Skeletal muscle tissue (tissue), 4 donors: ENCODE results near the gene CDH5. TPM values are rescaled to one million over a fixed set of nuclear protein-coding genes. Genes with fewer than 3 reads are reported as not detected.

Source experiments
- H3K27ac ChIP-seq: one replicate; pipeline ENCODE4 v1.7.0; 2013; ENCODE audit warnings: mild to moderate bottlenecking, low read depth, low read length, inconsistent platforms
- H3K27me3 ChIP-seq, 3 donors: one replicate each; pipeline ENCODE4 v1.7.0; 2013; ENCODE audit warnings: low read length in 3 of 3; ENCODE audit not compliant: control insufficient read depth in 3 of 3, insufficient read depth in 3 of 3
- H3K36me3 ChIP-seq, 3 donors: one replicate each; pipeline ENCODE4 v1.7.0; 2013; ENCODE audit warnings: low read length in 3 of 3; ENCODE audit not compliant: control insufficient read depth in 3 of 3, insufficient read depth in 3 of 3
- H3K4me1 ChIP-seq, 3 donors: one replicate each; pipeline ENCODE4 v1.7.0; 2013; ENCODE audit warnings: low read length in 3 of 3, mild to moderate bottlenecking in 3 of 3; ENCODE audit not compliant: control insufficient read depth in 3 of 3, insufficient read depth in 3 of 3
- H3K4me3 ChIP-seq, 3 donors: one replicate each; pipeline ENCODE4 v1.7.0; 2013; ENCODE audit warnings: low read length in 3 of 3
- H3K9ac ChIP-seq, 3 donors: one replicate each; pipeline ENCODE4 v1.7.0; 2013; ENCODE audit warnings: low read length in 3 of 3, mild to moderate bottlenecking in 3 of 3, moderate library complexity in 2 of 3, low read depth in 1 of 3
- H3K9me3 ChIP-seq, 3 donors: one replicate each; pipeline ENCODE4 v1.7.0; 2013; ENCODE audit warnings: low read length in 3 of 3; ENCODE audit not compliant: control insufficient read depth in 3 of 3
- total RNA-seq: library from RNA; depleted of rRNA; stranded (reverse); fragments of >200 nt; gene quantifications from one replicate; pipeline ENCODE4 v1.2.3, GENCODE V29; 2014
- donor health status: Osteomylitis.

The CDH5 gene
- total RNA-seq, 1 donor from 2014 or later: 42.8 TPM

GRCh38 chr16:66332634-66333610 is 33.6 kb upstream of the CDH5 start:
- Histone ChIP-seq H3K9ac (no peak overlapping the region), H3K4me1 (peaks cover 0 to 3% (median 0%) of the 10 kb centered on the region in 3 donors), H3K27me3 (peaks cover 0 to 26% (median 18%) of the 10 kb centered on the region in 3 donors), H3K36me3 (no peaks in the 10 kb centered on the region), H3K27ac (no peak overlapping the region), H3K4me3 (no peak overlapping the region), H3K9me3 (peaks cover 0 to 2% (median 0%) of the 10 kb centered on the region in 3 donors)

- Histone ChIP-seq H3K4me1 (peaks cover 0 to 3% (median 0%) of the 10 kb centered on the region in 3 donors), H3K9ac (no peak overlapping the region), H3K27ac (no peak overlapping the region), H3K27me3 (peaks cover 0 to 21% (median 15%) of the 10 kb centered on the region in 3 donors), H3K9me3 (peaks cover 0 to 2% (median 0%) of the 10 kb centered on the region in 3 donors), H3K4me3 (no peak overlapping the region), H3K36me3 (no peaks in the 10 kb centered on the region)
These were observed 31.5 kb upstream of the CDH5 start for GRCh38 chr16:66334853-66335574.

- H3K27ac ChIP-seq: no peak overlapping the region
- peaks cover 0 to 21% (median 15%) of the 10 kb centered on the region in 3 donors for H3K27me3 ChIP-seq
- peaks cover 0 to 3% (median 0%) of the 10 kb centered on the region in 3 donors for H3K4me1 ChIP-seq
- H3K9ac ChIP-seq: no peak overlapping the region
- H3K9me3 ChIP-seq: peaks cover 0 to 2% (median 0%) of the 10 kb centered on the region in 3 donors
- H3K36me3 ChIP-seq: no peaks in the 10 kb centered on the region
- no peak overlapping the region for H3K4me3 ChIP-seq
These were observed 30.7 kb upstream of the CDH5 start for GRCh38 chr16:66335704-66336329.

- Histone ChIP-seq H3K36me3 (no peaks in the 10 kb centered on the region), H3K4me3 (no peak overlapping the region), H3K9me3 (peaks cover 0 to 2% (median 0%) of the 10 kb centered on the region in 3 donors), H3K27ac (no peak overlapping the region), H3K4me1 (peaks cover 0 to 3% (median 0%) of the 10 kb centered on the region in 3 donors), H3K9ac (no peak overlapping the region), H3K27me3 (peaks cover 0 to 12% (median 12%) of the 10 kb centered on the region in 3 donors)
These were observed 28.9 kb upstream of the CDH5 start for GRCh38 chr16:66337463-66338188.

- Histone ChIP-seq H3K4me1 (peaks cover 0 to 2% (median 0%) of the 10 kb centered on the region in 3 donors), H3K36me3 (no peaks in the 10 kb centered on the region), H3K9ac (no peak overlapping the region), H3K4me3 (no peak overlapping the region), H3K27me3 (peaks cover 0 to 8% (median 0%) of the 10 kb centered on the region in 3 donors), H3K9me3 (no peaks in the 10 kb centered on the region), H3K27ac (no peak overlapping the region)
These were observed 24.1 kb upstream of the CDH5 start for GRCh38 chr16:66342294-66342900.

GRCh38 chr16:66344533-66345145 is 21.9 kb upstream of the CDH5 start:
- no peaks in the 10 kb centered on the region for H3K4me1 ChIP-seq

GRCh38 chr16:66346221-66346620 is 20.3 kb upstream of the CDH5 start:
- no peak overlapping the region for H3K9ac ChIP-seq
- no peaks in the 10 kb centered on the region for H3K4me1 ChIP-seq
- peaks cover 0 to 17% (median 0%) of the 10 kb centered on the region in 3 donors for H3K27me3 ChIP-seq
- H3K9me3 ChIP-seq: no peaks in the 10 kb centered on the region
- H3K36me3 ChIP-seq: no peaks in the 10 kb centered on the region
- no peak overlapping the region for H3K27ac ChIP-seq
- no peak overlapping the region for H3K4me3 ChIP-seq

More at GRCh38 chr16:66344533-66345145, 21.9 kb upstream of the CDH5 start:
- H3K4me3 ChIP-seq: no peak overlapping the region
- no peaks in the 10 kb centered on the region for H3K9me3 ChIP-seq
- H3K27me3 ChIP-seq: peaks cover 0 to 11% (median 0%) of the 10 kb centered on the region in 3 donors
- no peaks in the 10 kb centered on the region for H3K36me3 ChIP-seq
- H3K27ac ChIP-seq: no peak overlapping the region
- H3K9ac ChIP-seq: no peak overlapping the region

- Histone ChIP-seq H3K4me3 (no peak overlapping the region), H3K9me3 (no peaks in the 10 kb centered on the region), H3K4me1 (peaks cover 0 to 2% (median 0%) of the 10 kb centered on the region in 3 donors), H3K36me3 (no peaks in the 10 kb centered on the region), H3K27me3 (peaks cover 8 to 42% (median 15%) of the 10 kb centered on the region in 3 donors), H3K27ac (no peak overlapping the region), H3K9ac (no peak overlapping the region)
These were observed 14.2 kb upstream of the CDH5 start for GRCh38 chr16:66352304-66352703.
